Vagina (tissue), 2 donors: Measurements from ENCODE around the gene TRIO. TPM values are rescaled to one million over a fixed set of nuclear protein-coding genes. Genes with fewer than 3 reads are reported as not detected.

Experiments
- DNase-seq, 2 donors: peaks; one replicate each; pipeline ENCODE4 v3.0.0-alpha.2; 2017; ENCODE audit errors: extremely low spot score in 2 of 2
- H3K27ac ChIP-seq: fragments of 200-600 bp; sonication (generic); one replicate; pipeline ENCODE4 v1.5.1; 2019
- H3K27me3 ChIP-seq: fragments of 200-600 bp; sonication (generic); one replicate; pipeline ENCODE4 v1.5.1; 2019
- H3K36me3 ChIP-seq, 2 donors: fragments of 200-600 bp; sonication (generic); one replicate each; pipeline ENCODE4 v1.5.1; 2017 to 2019
- H3K4me1 ChIP-seq: fragments of 200-600 bp; sonication (generic); one replicate; pipeline ENCODE4 v1.5.1; 2019
- H3K4me3 ChIP-seq, 2 donors: fragments of 200-600 bp; sonication (generic); 1 replicate in 1 of 2; 2 replicates in 1 of 2; pipeline ENCODE4 v1.5.1; 2016 to 2019
- H3K9me3 ChIP-seq: fragments of 200-600 bp; sonication (generic); one replicate; pipeline ENCODE4 v1.5.1; 2019
- POLR2A ChIP-seq, 2 donors: fragments of 450-650 bp; IDR thresholded peaks; one replicate each; pipeline ENCODE4 v1.6.1; 2017; ENCODE audit warnings: antibody characterized with exemption in 2 of 2, mild to moderate bottlenecking in 2 of 2, moderate library complexity in 2 of 2
- POLR2AphosphoS5 ChIP-seq, 2 donors: sonication (generic); formaldehyde crosslinking; IDR thresholded peaks; one replicate each; pipeline ENCODE4 v1.9.0; 2017; ENCODE audit warnings: antibody characterized with exemption in 2 of 2, mild to moderate bottlenecking in 2 of 2, low read depth in 1 of 2; ENCODE audit not compliant: insufficient read depth in 1 of 2
- intact Hi-C: fragments of 100-400 bp; cut with DNase I; formaldehyde crosslinking; loops from one replicate; pipeline ENCODE4 v1.15.1; 2023
- total RNA-seq: library from RNA; depleted of rRNA; stranded (reverse); fragments of >200 nt; gene quantifications from one replicate; pipeline ENCODE4 v1.2.3, GENCODE V29; 2016
- TF ChIP-seq, protein P1 (sequence below), 3 experiments: fragments of 450-650 bp in 2 of 3; fragments of 200-600 bp in 1 of 3; sonication (generic) in 1 of 3; IDR thresholded peaks; one replicate each; pipeline ENCODE4 v1.5.1; 2017 to 2019; ENCODE audit warnings: antibody characterized with exemption in 3 of 3, mild to moderate bottlenecking in 2 of 3, moderate library complexity in 2 of 3

The TRIO gene
- total RNA-seq, 1 donor from 2014 or later = 142 TPM

GRCh38 chr5:14512574-14512973, 369.4 kb downstream of the TRIO start:
- Histone ChIP-seq H3K9me3 (no peaks in the 10 kb centered on the region), H3K27me3 (no peaks in the 10 kb centered on the region), H3K36me3 (peaks cover 0 to 11% of the 10 kb centered on the region in 2 donors), H3K27ac (no peak overlapping the region), H3K4me3 (no peak overlapping the region), H3K4me1 (no peaks in the 10 kb centered on the region)
- TF ChIP-seq POLR2A (IDR thresholded peaks at IDR 0.05) (no peak), POLR2AphosphoS5 (IDR thresholded peaks at IDR 0.05; ENCODE audit: insufficient read depth in 1 of 2, low read depth in 1 of 2) (no peak)
- TF ChIP-seq, protein P1, sequence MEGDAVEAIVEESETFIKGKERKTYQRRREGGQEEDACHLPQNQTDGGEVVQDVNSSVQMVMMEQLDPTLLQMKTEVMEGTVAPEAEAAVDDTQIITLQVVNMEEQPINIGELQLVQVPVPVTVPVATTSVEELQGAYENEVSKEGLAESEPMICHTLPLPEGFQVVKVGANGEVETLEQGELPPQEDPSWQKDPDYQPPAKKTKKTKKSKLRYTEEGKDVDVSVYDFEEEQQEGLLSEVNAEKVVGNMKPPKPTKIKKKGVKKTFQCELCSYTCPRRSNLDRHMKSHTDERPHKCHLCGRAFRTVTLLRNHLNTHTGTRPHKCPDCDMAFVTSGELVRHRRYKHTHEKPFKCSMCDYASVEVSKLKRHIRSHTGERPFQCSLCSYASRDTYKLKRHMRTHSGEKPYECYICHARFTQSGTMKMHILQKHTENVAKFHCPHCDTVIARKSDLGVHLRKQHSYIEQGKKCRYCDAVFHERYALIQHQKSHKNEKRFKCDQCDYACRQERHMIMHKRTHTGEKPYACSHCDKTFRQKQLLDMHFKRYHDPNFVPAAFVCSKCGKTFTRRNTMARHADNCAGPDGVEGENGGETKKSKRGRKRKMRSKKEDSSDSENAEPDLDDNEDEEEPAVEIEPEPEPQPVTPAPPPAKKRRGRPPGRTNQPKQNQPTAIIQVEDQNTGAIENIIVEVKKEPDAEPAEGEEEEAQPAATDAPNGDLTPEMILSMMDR (IDR thresholded peaks at IDR 0.05) = no peak
- intact Hi-C loops = no loop called here
- DNase-seq = no peak

DNA sequence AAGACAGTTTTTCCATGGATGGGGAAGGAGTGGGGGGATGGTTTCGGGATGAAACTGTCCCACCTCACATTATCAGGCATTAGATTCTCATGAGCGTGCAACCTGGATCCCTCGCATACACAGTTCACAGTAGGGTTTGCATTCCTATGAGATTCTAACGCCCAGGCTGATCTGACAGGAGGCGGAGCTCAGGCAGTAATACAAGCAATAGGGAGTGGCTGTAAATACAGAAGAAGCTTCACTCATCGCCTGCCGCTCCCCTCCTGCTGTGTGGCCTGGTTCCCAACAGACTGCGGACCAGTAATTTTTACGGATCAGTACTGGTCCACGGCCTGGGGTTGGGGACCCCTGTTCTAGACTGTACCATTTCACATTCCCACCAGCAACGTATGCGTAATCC, 370.1 kb downstream of the TRIO start:
- Histone ChIP-seq H3K4me1 (no peaks in the 10 kb centered on the region), H3K4me3 (no peak overlapping the region), H3K27ac (no peak overlapping the region), H3K36me3 (peaks cover 0 to 5% of the 10 kb centered on the region in 2 donors), H3K27me3 (no peaks in the 10 kb centered on the region), H3K9me3 (no peaks in the 10 kb centered on the region)
- TF ChIP-seq POLR2A (IDR thresholded peaks at IDR 0.05) (no peak), POLR2AphosphoS5 (IDR thresholded peaks at IDR 0.05; ENCODE audit: insufficient read depth in 1 of 2, low read depth in 1 of 2) (no peak)
- TF ChIP-seq, protein P1 (IDR thresholded peaks at IDR 0.05) = no peak
- no peak for DNase-seq
- intact Hi-C loops = no loop called here

DNA sequence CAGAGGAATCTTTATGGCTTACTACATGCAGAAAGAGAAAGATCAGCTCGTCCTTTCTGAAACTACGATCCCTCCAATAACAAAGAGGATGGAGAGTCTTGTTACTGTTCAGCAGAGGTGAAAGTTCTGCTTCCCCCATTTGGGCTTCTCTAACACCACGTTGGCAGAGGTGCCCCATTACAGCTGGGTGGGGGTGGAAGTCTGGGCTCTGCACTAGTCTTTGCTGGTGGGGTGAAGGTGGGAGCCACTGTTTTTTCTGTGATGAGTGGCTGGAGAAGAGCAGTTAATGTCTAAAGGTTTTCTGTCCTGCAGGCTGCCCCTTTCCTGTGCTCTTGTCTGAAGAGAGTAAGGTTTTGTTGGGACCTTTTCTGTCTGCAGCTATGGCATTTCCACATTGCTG, 373.8 kb downstream of the TRIO start:
- no peaks in the 10 kb centered on the region for H3K36me3 ChIP-seq
- H3K27ac ChIP-seq = no peak overlapping the region
- intact Hi-C loops = no loop called here
- no peak for TF ChIP-seq POLR2A (IDR thresholded peaks at IDR 0.05)
- no peak for TF ChIP-seq POLR2AphosphoS5 (IDR thresholded peaks at IDR 0.05; ENCODE audit: insufficient read depth in 1 of 2, low read depth in 1 of 2)
- TF ChIP-seq, protein P1 (IDR thresholded peaks at IDR 0.05) = no peak
- H3K4me3 ChIP-seq = no peak overlapping the region
- no peaks in the 10 kb centered on the region for H3K4me1 ChIP-seq
- no peaks in the 10 kb centered on the region for H3K27me3 ChIP-seq
- DNase-seq = no peak
- H3K9me3 ChIP-seq = no peaks in the 10 kb centered on the region

GRCh38 chr5:14518638-14519037, 375.5 kb downstream of the TRIO start:
- no peak for DNase-seq
- Histone ChIP-seq H3K36me3 (no peaks in the 10 kb centered on the region), H3K4me3 (no peak overlapping the region), H3K27me3 (no peaks in the 10 kb centered on the region), H3K27ac (no peak overlapping the region), H3K9me3 (no peaks in the 10 kb centered on the region), H3K4me1 (no peaks in the 10 kb centered on the region)
- intact Hi-C loops = no loop called here
- TF ChIP-seq, protein P1 (IDR thresholded peaks at IDR 0.05) = no peak
- no peak for TF ChIP-seq POLR2AphosphoS5 (IDR thresholded peaks at IDR 0.05; ENCODE audit: insufficient read depth in 1 of 2, low read depth in 1 of 2)
- TF ChIP-seq POLR2A (IDR thresholded peaks at IDR 0.05) = no peak

DNA sequence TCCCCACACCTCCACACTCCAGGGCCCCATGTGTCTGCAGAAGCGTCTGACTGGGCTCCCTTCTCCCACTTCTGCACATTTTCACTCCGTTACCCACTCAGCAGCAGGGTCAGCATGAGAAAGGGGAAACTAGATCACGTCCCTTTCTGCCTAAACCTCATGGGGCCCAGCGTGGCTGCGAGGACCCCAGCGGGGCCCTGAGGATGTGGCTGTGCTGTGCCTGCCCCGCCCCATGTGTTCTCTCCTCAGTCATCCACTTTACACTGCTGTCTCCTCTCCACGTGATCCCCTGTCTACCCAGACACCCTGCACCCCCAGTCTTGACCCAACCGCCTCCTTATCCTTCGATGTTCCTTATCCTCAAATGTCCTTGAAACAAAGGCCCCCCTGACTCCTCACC, 378.6 kb downstream of the TRIO start:
- no peaks in the 10 kb centered on the region for H3K27me3 ChIP-seq
- H3K9me3 ChIP-seq = no peaks in the 10 kb centered on the region
- H3K4me3 ChIP-seq = no peak overlapping the region
- TF ChIP-seq POLR2AphosphoS5 (IDR thresholded peaks at IDR 0.05; ENCODE audit: insufficient read depth in 1 of 2, low read depth in 1 of 2) (no peak), POLR2A (IDR thresholded peaks at IDR 0.05) (no peak)
- TF ChIP-seq, protein P1 (IDR thresholded peaks at IDR 0.05) = no peak
- no peaks in the 10 kb centered on the region for H3K4me1 ChIP-seq
- intact Hi-C loops = no loop called here
- H3K36me3 ChIP-seq = no peaks in the 10 kb centered on the region
- no peak for DNase-seq
- no peak overlapping the region for H3K27ac ChIP-seq
